MG63 (cell line): ENCODE data around the gene HERC4. TPM values are rescaled to one million over a fixed set of nuclear protein-coding genes. Genes with fewer than 3 reads are reported as not detected.
"Not testable (repeated sequence)": the region's sequence is repeated elsewhere in the genome, so short reads cannot be mapped to it uniquely, and the experiment has no call there.

Experiments used
- DNase-seq: peaks from one replicate; pipeline ENCODE4 v3.0.0-alpha.2; 2020
- H3K27me3 ChIP-seq: fragments of 250-450 bp; sonication (Bioruptor Pico); 2 replicates; pipeline ENCODE4 v1.5.1; 2020; ENCODE audit warnings: mild to moderate bottlenecking, moderate library complexity
- H3K36me3 ChIP-seq: fragments of 250-450 bp; sonication (Bioruptor Pico); 2 replicates; pipeline ENCODE4 v1.5.1; 2020; ENCODE audit warnings: mild to moderate bottlenecking, moderate library complexity
- H3K4me3 ChIP-seq: fragments of 250-450 bp; sonication (Bioruptor Pico); 2 replicates; pipeline ENCODE4 v1.5.1; 2020; ENCODE audit warnings: mild to moderate bottlenecking, moderate library complexity
- H3K9me3 ChIP-seq: fragments of 250-450 bp; sonication (Bioruptor Pico); 2 replicates; pipeline ENCODE4 v1.5.1; 2020; ENCODE audit warnings: mild to moderate bottlenecking, moderate library complexity
- total RNA-seq: library from RNA; depleted of rRNA; stranded (reverse); fragments of >200 nt; shearing (Covaris generic); gene quantifications from 2 replicates; pipeline ENCODE4 v1.2.3, GENCODE V29; 2014; ENCODE audit warnings: low replicate concordance

HERC4 gene
- total RNA-seq, 1 experiment from 2014 or later: 129 TPM

GRCh38 chr10:68010426-68010940, 64.6 kb downstream of the HERC4 start:
- H3K36me3 ChIP-seq: peaks cover 98% of the 10 kb centered on the region

DNA sequence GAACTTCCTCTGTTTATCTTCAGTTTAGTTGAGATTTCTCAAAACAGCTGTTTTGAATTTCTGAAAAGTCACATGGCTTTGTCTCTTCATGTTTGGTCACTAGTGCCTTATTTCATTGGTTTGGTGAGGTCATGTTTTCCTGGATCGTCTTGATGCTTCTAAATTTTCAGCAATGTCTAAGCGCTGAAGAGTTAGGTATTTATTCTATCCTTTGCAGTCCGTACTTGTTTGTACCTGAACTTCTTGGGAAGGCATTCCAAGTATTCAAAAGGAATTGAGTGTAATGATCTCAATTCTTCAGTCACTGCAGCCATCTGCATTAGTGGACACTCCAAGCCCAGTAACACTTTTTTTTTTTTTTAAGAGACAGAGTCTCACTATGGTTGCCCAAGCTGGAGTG, 67.7 kb downstream of the HERC4 start:
- Histone ChIP-seq H3K9me3 (no peaks in the 10 kb centered on the region), H3K27me3 (no peaks in the 10 kb centered on the region), H3K36me3 (peaks cover 92% of the 10 kb centered on the region), H3K4me3 (no peak overlapping the region)
- DNase-seq: no peak

More at GRCh38 chr10:68010426-68010940, 64.6 kb downstream of the HERC4 start:
- no peak overlapping the region for H3K4me3 ChIP-seq
- no peaks in the 10 kb centered on the region for H3K27me3 ChIP-seq
- no peaks in the 10 kb centered on the region for H3K9me3 ChIP-seq
- DNase-seq: no peak

- Histone ChIP-seq H3K4me3 (no peak overlapping the region), H3K36me3 (peaks cover 89% of the 10 kb centered on the region), H3K9me3 (no peaks in the 10 kb centered on the region), H3K27me3 (no peaks in the 10 kb centered on the region)
- no peak for DNase-seq
These were observed 73.5 kb downstream of the HERC4 start for GRCh38 chr10:68001539-68001938.

DNA sequence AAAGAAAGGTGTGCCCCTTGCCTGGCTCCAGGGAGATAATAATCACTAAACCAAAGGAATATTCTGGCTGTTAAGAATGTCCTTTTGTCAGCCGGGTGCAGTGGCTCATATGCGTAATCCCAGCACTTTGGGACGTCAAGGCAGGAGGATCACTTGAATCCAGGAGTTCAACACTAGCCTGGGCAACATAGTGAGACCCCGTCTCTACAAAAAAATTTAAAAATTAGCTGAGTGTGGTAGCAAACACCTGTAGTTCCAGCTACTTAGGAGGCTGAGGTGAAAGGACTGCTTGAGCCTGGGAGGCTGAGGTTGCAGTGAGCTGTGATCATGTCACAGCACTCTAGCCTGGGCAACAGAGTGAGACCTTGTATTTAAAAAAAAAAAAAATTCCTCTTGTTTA, 74.1 kb downstream of the HERC4 start:
- no peaks in the 10 kb centered on the region for H3K27me3 ChIP-seq
- H3K4me3 ChIP-seq: no peak overlapping the region
- peaks cover 89% of the 10 kb centered on the region for H3K36me3 ChIP-seq
- DNase-seq: no peak
- H3K9me3 ChIP-seq: no peaks in the 10 kb centered on the region

GRCh38 chr10:67990093-67990492, 85.0 kb downstream of the HERC4 start:
- no peak overlapping the region for H3K4me3 ChIP-seq
- DNase-seq: no peak
- no peaks in the 10 kb centered on the region for H3K27me3 ChIP-seq
- no peaks in the 10 kb centered on the region for H3K9me3 ChIP-seq
- peaks cover 94% of the 10 kb centered on the region for H3K36me3 ChIP-seq

- H3K27me3 ChIP-seq: no peaks in the 10 kb centered on the region
- H3K4me3 ChIP-seq: no peak overlapping the region
- no peaks in the 10 kb centered on the region for H3K9me3 ChIP-seq
- peaks cover 93% of the 10 kb centered on the region for H3K36me3 ChIP-seq
- DNase-seq: no peak
These were observed 86.5 kb downstream of the HERC4 start for GRCh38 chr10:67988606-67989005.

- H3K27me3 ChIP-seq, H3K9me3 ChIP-seq, DNase-seq, H3K4me3 ChIP-seq: not testable (repeated sequence)
- H3K36me3 ChIP-seq: peaks cover 97% of the 10 kb centered on the region
These were observed 92.5 kb downstream of the HERC4 start for GRCh38 chr10:67982603-67983002.

DNA sequence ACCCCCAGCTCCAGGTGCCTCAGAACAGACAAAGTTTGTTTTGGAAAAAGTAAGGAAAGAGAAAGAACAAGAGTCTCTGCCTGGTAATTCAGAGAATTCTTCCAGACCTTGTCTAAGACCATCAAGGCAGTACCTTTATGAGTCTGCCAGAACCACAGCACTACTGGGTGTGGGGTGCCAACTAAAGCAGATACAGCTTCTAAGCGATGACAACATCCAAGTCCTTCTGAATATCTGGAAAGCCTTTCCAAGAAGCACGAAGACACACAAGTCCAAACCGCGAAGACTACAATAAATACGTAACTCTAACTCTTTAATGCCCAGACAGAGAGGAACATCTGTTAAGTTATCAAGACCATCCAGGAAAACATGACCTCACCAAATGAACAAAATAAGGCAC, 96.3 kb downstream of the HERC4 start:
- no peaks in the 10 kb centered on the region; the same call in 1 of the 2 replicates for H3K9me3 ChIP-seq
- DNase-seq: peak; percentile 35
- H3K36me3 ChIP-seq: peaks cover 97% of the 10 kb centered on the region
- H3K4me3 ChIP-seq: no peak overlapping the region
- no peaks in the 10 kb centered on the region for H3K27me3 ChIP-seq

- Histone ChIP-seq H3K27me3 (no peaks in the 10 kb centered on the region), H3K4me3 (no peak overlapping the region), H3K36me3 (peaks cover 99% of the 10 kb centered on the region), H3K9me3 (peaks cover 2% of the 10 kb centered on the region)
- no peak for DNase-seq
These were observed 97.8 kb downstream of the HERC4 start for GRCh38 chr10:67977251-67977650.

DNA sequence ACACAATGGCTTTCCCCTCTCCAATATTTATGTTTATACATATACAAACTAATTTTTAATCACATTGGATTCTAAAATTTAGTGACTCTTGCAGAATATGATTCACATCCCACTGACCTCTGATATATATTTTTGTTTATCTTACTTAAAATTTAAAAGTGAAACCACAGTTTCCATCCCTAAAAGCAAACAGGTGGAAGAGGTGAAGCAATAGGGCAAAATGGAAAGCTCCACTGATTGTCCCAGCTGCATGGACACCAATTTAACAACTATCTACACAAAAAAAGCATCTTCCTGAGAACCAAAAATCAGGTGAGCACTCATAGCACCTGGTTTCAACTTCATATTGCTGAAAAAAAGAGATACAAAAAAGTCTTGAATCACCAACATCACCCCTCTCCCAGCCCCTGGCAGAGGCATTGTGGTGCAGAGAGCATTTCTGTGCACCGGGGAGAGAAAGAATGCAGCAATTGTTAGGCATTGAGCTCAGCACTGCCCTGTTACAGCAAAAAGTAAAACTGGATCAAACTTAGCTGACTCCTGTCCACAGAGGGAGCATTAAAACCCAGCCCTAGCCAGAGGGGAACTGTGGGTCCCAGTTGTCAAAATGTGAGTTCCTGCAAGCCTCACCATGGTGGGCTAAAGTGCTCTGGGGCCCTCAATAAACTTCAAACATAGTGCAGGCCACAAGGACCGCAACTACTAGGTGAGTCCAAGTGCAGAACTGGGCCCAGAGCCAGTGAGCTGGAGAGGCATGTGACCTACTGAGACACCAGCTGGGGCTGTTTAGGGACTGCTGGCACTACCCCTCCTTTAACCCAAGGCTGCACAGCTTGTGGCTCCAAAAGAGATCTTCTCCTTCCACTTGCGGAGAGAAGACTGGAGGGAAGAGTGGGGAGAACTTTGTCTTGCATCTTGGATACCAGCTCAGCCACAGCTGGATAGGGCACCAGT, 98.5 kb downstream of the HERC4 start:
- H3K27me3 ChIP-seq: no peaks in the 10 kb centered on the region
- peaks cover 99% of the 10 kb centered on the region for H3K36me3 ChIP-seq
- H3K4me3 ChIP-seq: no peak overlapping the region
- DNase-seq: no peak
- H3K9me3 ChIP-seq: peaks cover 6% of the 10 kb centered on the region

GRCh38 chr10:67975871-67976270, 99.2 kb downstream of the HERC4 start:
- Histone ChIP-seq H3K27me3 (no peaks in the 10 kb centered on the region), H3K36me3 (peaks cover 99% of the 10 kb centered on the region), H3K4me3 (no peak overlapping the region), H3K9me3 (peaks cover 9% of the 10 kb centered on the region)
- no peak for DNase-seq

DNA sequence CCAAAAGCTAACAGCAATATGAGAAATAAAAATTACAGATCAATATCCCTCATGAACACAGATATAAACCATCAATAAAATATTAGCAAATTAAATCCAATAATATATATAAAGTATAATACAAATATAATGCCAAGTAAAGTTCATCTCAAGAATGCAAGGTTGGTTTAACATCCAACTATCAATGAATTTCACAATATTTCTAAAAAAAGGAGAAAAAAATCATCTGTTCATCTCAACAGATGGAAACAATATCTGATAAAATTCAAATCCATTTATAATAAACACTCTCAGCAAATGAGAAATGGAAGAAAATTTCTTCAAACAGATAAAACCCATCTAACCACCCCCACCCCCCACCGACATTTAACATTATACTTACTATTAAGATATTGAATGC, 103.8 kb downstream of the HERC4 start:
- H3K9me3 ChIP-seq: peaks cover 9% of the 10 kb centered on the region
- no peaks in the 10 kb centered on the region for H3K27me3 ChIP-seq
- H3K36me3 ChIP-seq: peaks cover 99% of the 10 kb centered on the region
- H3K4me3 ChIP-seq: no peak overlapping the region
- DNase-seq: no peak

GRCh38 chr10:67969875-67970274, 105.2 kb downstream of the HERC4 start:
- peaks cover 99% of the 10 kb centered on the region for H3K36me3 ChIP-seq
- DNase-seq: no peak

GRCh38 chr10:67966035-67966434, 109.0 kb downstream of the HERC4 start:
- not testable (repeated sequence) for H3K27me3 ChIP-seq, H3K4me3 ChIP-seq, DNase-seq, H3K9me3 ChIP-seq
- H3K36me3 ChIP-seq: peaks cover 100% of the 10 kb centered on the region

More at GRCh38 chr10:67969875-67970274, 105.2 kb downstream of the HERC4 start:
- Histone ChIP-seq H3K4me3 (no peak overlapping the region), H3K27me3 (no peaks in the 10 kb centered on the region), H3K9me3 (peaks cover 9% of the 10 kb centered on the region)

- no peaks in the 10 kb centered on the region for H3K27me3 ChIP-seq
- no peak overlapping the region for H3K4me3 ChIP-seq
- H3K9me3 ChIP-seq: no peaks in the 10 kb centered on the region
- no peak for DNase-seq
- peaks cover 100% of the 10 kb centered on the region for H3K36me3 ChIP-seq
These were observed 109.6 kb downstream of the HERC4 start for GRCh38 chr10:67965456-67965855.

GRCh38 chr10:67959839-67960476, 115.1 kb downstream of the HERC4 start:
- H3K27me3 ChIP-seq: no peaks in the 10 kb centered on the region
- no peak for DNase-seq
- H3K36me3 ChIP-seq: peaks cover 90% of the 10 kb centered on the region
- H3K9me3 ChIP-seq: no peaks in the 10 kb centered on the region
- H3K4me3 ChIP-seq: no peak overlapping the region

DNA sequence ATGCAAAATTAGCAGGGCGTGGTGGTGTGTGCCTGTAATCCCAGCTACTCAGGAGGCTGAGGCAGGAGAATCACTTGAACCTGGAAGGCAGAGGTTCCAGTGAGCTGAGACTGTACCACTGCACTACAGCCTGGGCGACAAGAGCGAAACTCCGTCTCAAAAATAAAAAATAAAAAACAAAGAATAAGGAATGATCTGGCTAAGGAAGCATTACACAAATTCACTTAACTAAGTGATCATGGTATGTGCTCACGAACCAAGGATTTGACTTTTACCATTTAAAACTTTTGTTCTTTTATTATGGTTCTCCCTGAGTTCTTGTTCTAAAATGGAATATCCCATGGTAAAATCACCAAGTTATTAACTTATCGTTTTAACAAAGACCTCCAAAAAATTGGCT, 119.5 kb downstream of the HERC4 start:
- H3K27me3 ChIP-seq: no peaks in the 10 kb centered on the region
- no peaks in the 10 kb centered on the region for H3K9me3 ChIP-seq
- DNase-seq: no peak
- H3K4me3 ChIP-seq: no peak overlapping the region
- peaks cover 90% of the 10 kb centered on the region for H3K36me3 ChIP-seq
